Rectal smooth muscle tissue (tissue), 1 donor: Measurements from ENCODE around the gene TMC8.
"Not testable (repeated sequence)": the region's sequence is repeated elsewhere in the genome, so short reads cannot be mapped to it uniquely, and the experiment has no call there.

Source experiments
- H3K27ac ChIP-seq: one replicate; pipeline ENCODE4 v1.7.0; 2013; ENCODE audit warnings: low read depth, low read length, inconsistent platforms
- H3K27me3 ChIP-seq: one replicate; pipeline ENCODE4 v1.7.0; 2013; ENCODE audit warnings: low read length; ENCODE audit not compliant: control insufficient read depth, insufficient read depth
- H3K36me3 ChIP-seq: one replicate; pipeline ENCODE4 v1.7.0; 2013; ENCODE audit warnings: low read length; ENCODE audit not compliant: control insufficient read depth, insufficient read depth
- H3K4me1 ChIP-seq: one replicate; pipeline ENCODE4 v1.7.0; 2013; ENCODE audit warnings: low read length; ENCODE audit not compliant: control insufficient read depth, insufficient read depth
- H3K4me3 ChIP-seq: one replicate; pipeline ENCODE4 v1.7.0; 2013; ENCODE audit warnings: low read length
- H3K9ac ChIP-seq: one replicate; pipeline ENCODE4 v1.7.0; 2013; ENCODE audit warnings: low read length

TMC8 gene

GRCh38 chr17:78111727-78112517 lies 18.6 kb upstream of the TMC8 start:
- Histone ChIP-seq H3K4me1 (no peaks in the 10 kb centered on the region), H3K9ac (no peak overlapping the region), H3K4me3 (no peak overlapping the region), H3K27ac (no peak overlapping the region), H3K36me3 (no peaks in the 10 kb centered on the region), H3K27me3 (no peaks in the 10 kb centered on the region)

DNA sequence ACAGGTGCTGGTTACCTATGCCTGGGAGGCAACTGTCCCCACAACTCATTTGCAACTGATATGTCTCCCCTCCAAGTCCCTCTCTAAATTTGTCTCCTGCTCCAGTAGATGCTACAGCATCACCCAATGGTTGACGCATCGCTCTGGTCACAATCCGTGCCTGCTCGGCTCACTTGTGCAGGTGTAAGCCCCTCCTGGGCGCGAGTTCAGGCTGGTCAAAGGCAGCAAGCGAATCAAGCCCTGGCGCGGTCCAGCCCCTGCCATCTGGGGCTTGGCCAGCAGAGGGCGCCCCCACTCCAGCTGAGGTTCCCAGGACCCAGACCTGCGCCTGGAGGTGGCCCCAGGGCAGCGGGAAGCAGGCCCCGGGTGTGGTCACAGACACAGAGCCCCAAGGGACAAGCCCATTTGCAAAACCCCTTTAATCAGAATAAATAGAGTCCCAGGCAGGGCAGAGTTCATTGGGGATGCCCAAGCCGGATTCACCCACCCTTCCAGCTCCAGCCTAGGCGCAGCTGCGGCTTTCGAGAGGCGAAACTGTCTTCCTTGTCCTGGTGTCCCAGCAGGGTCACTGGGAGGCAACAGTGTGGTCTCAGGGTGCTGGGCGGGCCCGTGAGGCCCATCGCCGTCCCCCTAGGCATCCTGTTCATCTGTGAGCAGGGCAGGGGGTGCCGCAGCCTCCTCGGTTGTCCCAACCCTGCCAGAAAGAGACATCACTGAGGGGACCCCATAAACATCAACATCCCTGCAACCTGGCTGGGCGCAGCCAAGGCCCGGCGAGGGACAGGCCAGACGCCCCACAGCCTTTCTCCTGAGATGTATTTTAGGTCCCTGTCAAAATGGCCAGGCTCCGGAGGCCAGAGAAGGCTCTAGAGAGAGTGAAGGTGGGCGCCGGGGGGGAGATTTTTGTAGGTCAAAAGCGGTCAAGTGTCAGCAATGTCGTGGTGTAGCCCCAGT lies 17.8 kb upstream of the TMC8 start:
- Histone ChIP-seq H3K27me3 (no peaks in the 10 kb centered on the region), H3K4me1 (no peaks in the 10 kb centered on the region), H3K27ac (no peak overlapping the region), H3K9ac (no peak overlapping the region), H3K36me3 (no peaks in the 10 kb centered on the region), H3K4me3 (no peak overlapping the region)

- Histone ChIP-seq H3K9ac (no peak overlapping the region), H3K4me1 (no peaks in the 10 kb centered on the region), H3K36me3 (no peaks in the 10 kb centered on the region), H3K4me3 (no peak overlapping the region), H3K27ac (no peak overlapping the region), H3K27me3 (no peaks in the 10 kb centered on the region)
Measured at GRCh38 chr17:78113804-78114785, 16.5 kb upstream of the TMC8 start.

- no peaks in the 10 kb centered on the region for H3K4me1 ChIP-seq
- H3K27ac ChIP-seq: no peak overlapping the region
- no peaks in the 10 kb centered on the region for H3K36me3 ChIP-seq
- H3K4me3 ChIP-seq: no peak overlapping the region
- H3K9ac ChIP-seq: no peak overlapping the region
- H3K27me3 ChIP-seq: no peaks in the 10 kb centered on the region
Measured at GRCh38 chr17:78114831-78115723, 15.5 kb upstream of the TMC8 start.

- not testable (repeated sequence) for H3K4me3 ChIP-seq, H3K9ac ChIP-seq, H3K36me3 ChIP-seq, H3K4me1 ChIP-seq, H3K27ac ChIP-seq, H3K27me3 ChIP-seq
Measured at GRCh38 chr17:78115803-78116202, 14.8 kb upstream of the TMC8 start.

- H3K9ac ChIP-seq: no peak overlapping the region
- no peak overlapping the region for H3K27ac ChIP-seq
- H3K4me3 ChIP-seq: no peak overlapping the region
- H3K36me3 ChIP-seq: no peaks in the 10 kb centered on the region
- no peaks in the 10 kb centered on the region for H3K4me1 ChIP-seq
- H3K27me3 ChIP-seq: no peaks in the 10 kb centered on the region
Measured at GRCh38 chr17:78116411-78116810, 14.2 kb upstream of the TMC8 start.

- Histone ChIP-seq H3K36me3 (no peaks in the 10 kb centered on the region), H3K4me1 (no peaks in the 10 kb centered on the region), H3K4me3 (no peak overlapping the region), H3K27ac (no peak overlapping the region), H3K27me3 (no peaks in the 10 kb centered on the region), H3K9ac (no peak overlapping the region)
Measured at GRCh38 chr17:78117027-78117981, 13.3 kb upstream of the TMC8 start.

- peaks cover 7% of the 10 kb centered on the region for H3K36me3 ChIP-seq
- no peak overlapping the region for H3K9ac ChIP-seq
- no peaks in the 10 kb centered on the region for H3K4me1 ChIP-seq
- no peak overlapping the region for H3K4me3 ChIP-seq
- no peaks in the 10 kb centered on the region for H3K27me3 ChIP-seq
- H3K27ac ChIP-seq: no peak overlapping the region
Measured at GRCh38 chr17:78118801-78119241, 11.8 kb upstream of the TMC8 start.

- Histone ChIP-seq H3K27ac (no peak overlapping the region), H3K27me3 (no peaks in the 10 kb centered on the region), H3K4me1 (no peaks in the 10 kb centered on the region), H3K36me3 (peaks cover 12% of the 10 kb centered on the region), H3K9ac (no peak overlapping the region), H3K4me3 (no peak overlapping the region)
Measured at GRCh38 chr17:78120537-78120936, 10.0 kb upstream of the TMC8 start.

DNA sequence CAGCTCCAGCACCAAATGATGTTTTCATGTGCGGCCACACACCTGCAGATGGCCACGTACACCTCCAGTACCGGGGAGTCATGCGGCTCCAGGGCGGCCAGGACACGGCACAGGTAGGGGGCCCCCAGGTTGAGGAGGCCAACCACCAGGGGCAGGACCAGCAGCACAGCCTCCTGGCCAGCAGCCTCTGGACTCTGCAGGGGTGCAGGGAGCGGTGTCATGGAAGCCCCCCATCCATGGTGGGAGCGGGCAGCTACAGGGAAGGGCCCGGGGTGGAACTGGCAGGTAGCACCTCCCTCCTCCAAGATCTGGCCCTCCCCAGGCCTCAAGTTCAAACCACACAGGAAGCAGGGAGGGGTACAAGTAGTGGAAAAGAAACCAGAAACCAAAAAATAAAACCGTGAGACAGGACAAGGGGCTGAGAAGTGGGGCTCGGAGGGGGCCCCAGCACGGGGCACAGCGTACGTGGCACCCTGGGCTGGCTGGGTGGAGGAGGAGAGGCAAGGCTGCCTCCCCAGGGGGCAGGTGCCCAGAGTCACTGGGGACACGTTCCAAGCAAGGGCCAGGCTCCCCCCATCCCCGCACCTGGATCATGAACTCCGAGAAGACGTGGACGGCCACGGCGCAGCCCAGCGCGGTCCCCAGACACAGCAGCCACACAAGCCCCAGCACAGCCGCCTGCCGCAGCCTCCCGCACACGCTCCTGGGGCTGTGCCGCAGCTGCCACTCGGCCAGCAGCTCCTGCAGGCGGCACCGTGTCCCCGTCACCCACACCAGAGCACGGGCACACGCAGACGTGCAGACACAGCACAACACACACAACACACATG lies 9.4 kb upstream of the TMC8 start:
- Histone ChIP-seq H3K36me3 (peaks cover 12% of the 10 kb centered on the region), H3K4me1 (no peaks in the 10 kb centered on the region), H3K9ac (no peak overlapping the region), H3K27me3 (no peaks in the 10 kb centered on the region), H3K4me3 (no peak overlapping the region), H3K27ac (no peak overlapping the region)
